Liver (tissue), 9 donors: ENCODE results near the gene ODAD2. TPM values are rescaled to one million over a fixed set of nuclear protein-coding genes. Genes with fewer than 3 reads are reported as not detected.

Source experiments
- DNase-seq: peaks from one replicate; pipeline ENCODE4 v3.0.0-alpha.2; 2017; ENCODE audit warnings: low spot score
- H3K27ac ChIP-seq, 2 donors: one replicate each; pipeline ENCODE4 v1.7.0; 2013; ENCODE audit warnings: inconsistent platforms in 2 of 2, low read length in 2 of 2, control low read depth in 1 of 2, low read depth in 1 of 2, mild to moderate bottlenecking in 1 of 2
- H3K27me3 ChIP-seq, 4 donors: one replicate each; pipeline versions ENCODE4 v1.6.1 to v1.7.0; 2013; ENCODE audit warnings: low read length in 3 of 4, inconsistent platforms in 1 of 4, mild to moderate bottlenecking in 1 of 4, moderate library complexity in 1 of 4; ENCODE audit not compliant: control insufficient read depth in 4 of 4, insufficient read depth in 4 of 4
- H3K36me3 ChIP-seq, 4 donors: one replicate each; pipeline versions ENCODE4 v1.6.1 to v1.7.0; 2013; ENCODE audit warnings: low read length in 3 of 4, mild to moderate bottlenecking in 3 of 4, low read depth in 1 of 4, moderate library complexity in 1 of 4; ENCODE audit not compliant: control insufficient read depth in 4 of 4, insufficient read depth in 3 of 4
- H3K4me1 ChIP-seq, 4 donors: one replicate each; pipeline versions ENCODE4 v1.6.1 to v1.7.0; 2013; ENCODE audit warnings: low read length in 3 of 4, mild to moderate bottlenecking in 3 of 4, moderate library complexity in 1 of 4; ENCODE audit not compliant: control insufficient read depth in 4 of 4, insufficient read depth in 4 of 4
- H3K4me3 ChIP-seq, 3 donors: one replicate each; pipeline versions ENCODE4 v1.6.1 to v1.7.0; 2013; ENCODE audit warnings: low read length in 3 of 3, control low read depth in 1 of 3, low read depth in 1 of 3, mild to moderate bottlenecking in 1 of 3
- H3K9ac ChIP-seq, 2 donors: one replicate each; pipeline ENCODE4 v1.7.0; 2013; ENCODE audit warnings: low read length in 2 of 2, mild to moderate bottlenecking in 2 of 2, moderate library complexity in 2 of 2, control low read depth in 1 of 2, low read depth in 1 of 2
- H3K9me3 ChIP-seq, 4 donors: one replicate each; pipeline versions ENCODE4 v1.6.1 to v1.7.0; 2013; ENCODE audit warnings: low read length in 3 of 4; ENCODE audit not compliant: control insufficient read depth in 4 of 4
- CTCF ChIP-seq: fragments of 150-350 bp; IDR thresholded peaks from 2 replicates; pipeline ENCODE4 v1.5.1; 2017; ENCODE audit warnings: improper control_type of control experiment, low read depth, low read length; ENCODE audit not compliant: missing input control
- EGR1 ChIP-seq, 2 donors: IDR thresholded peaks; 2 replicates each; pipeline ENCODE4 v1.6.1; 2016 to 2018; ENCODE audit warnings: antibody characterized with exemption in 2 of 2, low read depth in 2 of 2
- FOXA1 ChIP-seq: IDR thresholded peaks from 2 replicates; pipeline ENCODE4 v1.6.1; 2016; ENCODE audit warnings: antibody characterized with exemption
- FOXA2 ChIP-seq: IDR thresholded peaks from 2 replicates; pipeline ENCODE4 v1.6.1; 2016; ENCODE audit warnings: antibody characterized with exemption
- GABPA ChIP-seq, 2 donors: IDR thresholded peaks in 1 of 2; conservative IDR thresholded peaks in 1 of 2; 2 replicates each; pipeline ENCODE4 v1.6.1; 2016; ENCODE audit warnings: antibody characterized with exemption in 2 of 2, mild to moderate bottlenecking in 1 of 2, moderate library complexity in 1 of 2
- HNF4A ChIP-seq, 2 donors: conservative IDR thresholded peaks; 2 replicates each; pipeline ENCODE4 v1.6.1; 2016; ENCODE audit warnings: antibody characterized with exemption in 2 of 2, mild to moderate bottlenecking in 2 of 2
- HNF4G ChIP-seq: IDR thresholded peaks from 2 replicates; pipeline ENCODE4 v1.6.1; 2016; ENCODE audit warnings: antibody characterized with exemption
- JUND ChIP-seq, 2 donors: IDR thresholded peaks; 2 replicates each; pipeline ENCODE4 v1.6.1; 2016; ENCODE audit warnings: antibody characterized with exemption in 2 of 2
- NR2F2 ChIP-seq: IDR thresholded peaks from 2 replicates; pipeline ENCODE4 v1.6.1; 2016; ENCODE audit warnings: antibody characterized with exemption
- RAD21 ChIP-seq, 2 donors: IDR thresholded peaks; 2 replicates each; pipeline ENCODE4 v1.6.1; 2016; ENCODE audit warnings: antibody characterized with exemption in 2 of 2, mild to moderate bottlenecking in 2 of 2
- REST ChIP-seq: IDR thresholded peaks from 2 replicates; pipeline ENCODE4 v1.6.1; 2016; ENCODE audit warnings: antibody characterized with exemption, mild to moderate bottlenecking
- RXRA ChIP-seq, 2 donors: IDR thresholded peaks; 2 replicates each; pipeline ENCODE4 v1.6.1; 2017 to 2018; ENCODE audit warnings: antibody characterized with exemption in 2 of 2, mild to moderate bottlenecking in 1 of 2
- SP1 ChIP-seq: IDR thresholded peaks from 2 replicates; pipeline ENCODE4 v1.6.1; 2018; ENCODE audit warnings: antibody characterized with exemption, mild to moderate bottlenecking
- TAF1 ChIP-seq: conservative IDR thresholded peaks from 2 replicates; pipeline ENCODE4 v1.6.1; 2016; ENCODE audit warnings: antibody characterized with exemption, mild to moderate bottlenecking
- YY1 ChIP-seq: IDR thresholded peaks from 2 replicates; pipeline ENCODE4 v1.6.1; 2016; ENCODE audit warnings: antibody characterized with exemption, mild to moderate bottlenecking
- ZBTB33 ChIP-seq: IDR thresholded peaks from 2 replicates; pipeline ENCODE4 v1.6.1; 2016; ENCODE audit warnings: antibody characterized with exemption
- WGBS: extraction: QIAGEN DNeasy Blood & Tissue Kit; methylation state at CpG from one replicate; pipeline ENCODE4 v1.1.7; 2013; 5-methylcytosine and 5-hydroxymethylcytosine counted together
- polyA plus RNA-seq, 2 donors: library from polyadenylated mRNA; stranded (reverse) in 1 of 2; unstranded in 1 of 2; fragments of 200-250 nt in 1 of 2; fragments of >200 nt in 1 of 2; fragmentation: Nextera tagmentation in 1 of 2; extraction: Ambion mirVana in 1 of 2; gene quantifications; one replicate each; pipeline versions ENCODE4 v1.2.1 to v1.2.3, GENCODE V29; 2013 to 2015
- total RNA-seq, 2 donors: library from RNA; depleted of rRNA; stranded (reverse); fragments of >200 nt; gene quantifications; one replicate each; pipeline ENCODE4 v1.2.3, GENCODE V29; 2014
- donor health status: healthy.
- donor health status: healthy.
- donor health status: healthy.
- donor health status: healthy.
- donor health status: healthy.

Gene ODAD2
- total and polyA plus RNA-seq, 4 donors: 0.14 to 0.84 (median 0.38) TPM

- H3K9ac ChIP-seq: no peak overlapping the region
- H3K4me3 ChIP-seq: no peak overlapping the region
- peaks cover 0 to 10% (median 2%) of the 10 kb centered on the region in 4 donors for H3K27me3 ChIP-seq
- TF ChIP-seq HNF4A (conservative IDR thresholded peaks at IDR 0.05): no peak
- TF ChIP-seq EGR1 (IDR thresholded peaks at IDR 0.05; ENCODE audit: low read depth in 2 of 2): no peak
- TF ChIP-seq FOXA2: no peak
- TF ChIP-seq GABPA (IDR thresholded peaks at IDR 0.05 in 1 of 2, conservative IDR thresholded peaks at IDR 0.05 in 1 of 2): no peak
- no peak for TF ChIP-seq FOXA1
- TF ChIP-seq JUND (IDR thresholded peaks at IDR 0.05): no peak
- no peak for TF ChIP-seq CTCF
- TF ChIP-seq YY1: no peak
- no peak for TF ChIP-seq SP1
- TF ChIP-seq NR2F2: no peak
- TF ChIP-seq TAF1: no peak
- TF ChIP-seq RAD21 (IDR thresholded peaks at IDR 0.05): no peak
- no peak for TF ChIP-seq ZBTB33
- TF ChIP-seq RXRA (IDR thresholded peaks at IDR 0.05): no peak
- no peak for TF ChIP-seq REST
- no peak for DNase-seq
- 82% methylated on average over 4 of the region's 4 CpGs for WGBS
- H3K4me1 ChIP-seq: no peaks in the 10 kb centered on the region
- H3K27ac ChIP-seq: no peak overlapping the region
- H3K36me3 ChIP-seq: no peaks in the 10 kb centered on the region
- H3K9me3 ChIP-seq: no peaks in the 10 kb centered on the region
These were observed 193.7 kb downstream of the ODAD2 start for GRCh38 chr10:27805180-27805579.

GRCh38 chr10:27804136-27804535 lies 194.7 kb downstream of the ODAD2 start:
- 84% methylated on average over 7 of the region's 7 CpGs for WGBS
- Histone ChIP-seq H3K27ac (no peak overlapping the region), H3K9ac (no peak overlapping the region), H3K4me3 (no peak overlapping the region), H3K27me3 (peaks cover 0 to 10% (median 2%) of the 10 kb centered on the region in 4 donors), H3K9me3 (no peaks in the 10 kb centered on the region), H3K4me1 (no peaks in the 10 kb centered on the region), H3K36me3 (no peaks in the 10 kb centered on the region)
- no peak for DNase-seq
- TF ChIP-seq ZBTB33 (no peak), FOXA1 (no peak), HNF4G (no peak), SP1 (no peak), HNF4A (conservative IDR thresholded peaks at IDR 0.05) (no peak), NR2F2 (no peak)
